ENCODE results near the gene RIBC2.
"Not testable (repeated sequence)": the region's sequence is repeated elsewhere in the genome, so short reads cannot be mapped to it uniquely, and the experiment has no call there.

The RIBC2 gene

DNA sequence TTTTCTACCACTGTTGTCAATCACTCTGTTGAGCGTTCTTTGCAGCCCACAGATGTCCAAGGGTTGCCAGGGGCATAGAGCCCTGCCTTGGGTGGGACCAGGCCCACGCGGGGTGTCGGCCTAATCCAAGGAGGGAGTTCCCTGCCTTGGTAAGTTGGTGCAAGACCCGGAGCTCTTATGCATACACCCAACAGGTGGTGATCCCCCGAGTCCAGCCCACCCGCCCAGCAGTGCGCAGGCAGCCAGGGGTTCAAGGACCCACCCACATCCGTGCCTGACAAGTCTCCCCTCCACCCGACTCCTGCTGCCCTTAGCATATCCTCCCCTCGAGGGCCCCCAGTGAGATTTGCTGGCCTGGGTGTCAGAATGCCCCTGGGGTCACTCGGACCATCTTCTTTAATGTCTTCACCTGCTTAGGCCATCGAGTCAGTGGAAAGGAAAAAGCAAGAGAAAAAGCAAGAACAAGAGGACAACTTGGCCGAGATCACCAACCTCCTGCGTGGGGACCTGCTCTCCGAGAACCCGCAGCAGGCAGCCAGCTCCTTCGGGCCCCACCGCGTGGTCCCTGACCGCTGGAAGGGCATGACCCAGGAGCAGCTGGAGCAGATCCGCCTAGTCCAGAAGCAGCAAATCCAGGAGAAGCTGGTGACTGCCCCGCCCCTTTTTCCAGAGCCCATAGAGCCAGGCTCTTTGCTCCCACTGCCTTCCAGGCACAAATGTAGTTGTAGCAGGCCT is 12.2 kb downstream of the RIBC2 start:
- no peak for DNase-seq

DNA sequence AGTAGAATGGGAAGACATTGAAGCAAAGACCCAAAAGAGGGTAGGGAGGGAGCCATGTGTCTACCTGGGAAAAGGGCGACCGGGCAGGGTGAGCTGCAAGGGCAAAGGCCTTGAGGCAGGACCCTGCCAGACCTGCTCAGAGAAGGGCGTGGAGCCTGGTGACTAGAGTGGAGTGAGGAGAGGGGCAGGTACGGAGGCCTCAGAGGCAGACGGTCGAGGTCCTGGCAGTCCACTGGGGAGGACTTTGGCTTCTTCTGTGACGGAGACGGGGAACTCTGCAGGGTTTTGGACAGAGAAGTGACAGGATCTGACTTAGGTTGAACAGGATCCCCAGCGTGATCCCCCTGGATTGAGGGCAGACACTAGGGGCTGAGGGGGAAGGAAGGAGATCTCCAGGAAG is 12.9 kb downstream of the RIBC2 start:
- no peak for DNase-seq

DNA sequence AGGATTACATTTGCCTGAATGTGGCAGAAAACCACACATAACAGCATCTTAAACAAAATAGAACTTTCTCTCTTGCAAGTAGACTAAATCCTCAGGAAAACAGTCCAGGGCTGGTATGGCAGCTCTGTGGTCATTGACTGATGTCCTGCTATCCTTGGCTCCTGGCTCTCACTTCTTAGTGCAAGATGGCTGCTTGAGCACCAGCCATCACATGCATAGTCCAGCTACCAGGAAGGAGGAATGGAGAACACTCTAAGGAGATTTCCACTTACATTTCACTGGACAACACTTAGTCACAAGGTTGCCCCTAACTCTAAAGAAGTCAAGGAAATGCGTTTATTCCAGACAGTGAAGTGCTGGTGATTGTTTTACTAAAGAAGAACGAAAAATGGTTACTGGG is 13.6 kb downstream of the RIBC2 start:
- DNase-seq: no peak

- no peak for DNase-seq
Measured at GRCh38 chr22:45428391-45429385, 15.2 kb downstream of the RIBC2 start.

DNA sequence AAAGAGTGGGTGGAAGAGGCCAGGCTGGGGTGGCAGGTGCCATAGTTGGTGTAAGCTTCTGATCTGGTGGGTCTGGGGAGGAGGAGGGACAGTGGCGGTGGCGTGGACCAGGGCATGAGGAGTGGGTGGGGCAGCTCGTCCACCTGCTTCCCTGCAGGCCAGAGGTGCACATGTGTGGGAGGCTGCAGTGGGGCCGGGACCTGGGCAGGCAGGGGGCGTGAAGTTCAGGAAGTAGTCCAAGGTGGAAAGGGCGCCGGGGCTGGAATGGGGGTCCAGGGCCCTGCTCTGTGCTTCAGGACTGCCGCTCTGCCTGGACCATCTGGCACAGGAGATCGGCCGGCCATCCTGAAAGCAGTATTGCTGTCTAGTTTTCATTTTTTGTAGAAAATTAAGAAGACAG is 15.9 kb downstream of the RIBC2 start:
- no peak for DNase-seq

DNA sequence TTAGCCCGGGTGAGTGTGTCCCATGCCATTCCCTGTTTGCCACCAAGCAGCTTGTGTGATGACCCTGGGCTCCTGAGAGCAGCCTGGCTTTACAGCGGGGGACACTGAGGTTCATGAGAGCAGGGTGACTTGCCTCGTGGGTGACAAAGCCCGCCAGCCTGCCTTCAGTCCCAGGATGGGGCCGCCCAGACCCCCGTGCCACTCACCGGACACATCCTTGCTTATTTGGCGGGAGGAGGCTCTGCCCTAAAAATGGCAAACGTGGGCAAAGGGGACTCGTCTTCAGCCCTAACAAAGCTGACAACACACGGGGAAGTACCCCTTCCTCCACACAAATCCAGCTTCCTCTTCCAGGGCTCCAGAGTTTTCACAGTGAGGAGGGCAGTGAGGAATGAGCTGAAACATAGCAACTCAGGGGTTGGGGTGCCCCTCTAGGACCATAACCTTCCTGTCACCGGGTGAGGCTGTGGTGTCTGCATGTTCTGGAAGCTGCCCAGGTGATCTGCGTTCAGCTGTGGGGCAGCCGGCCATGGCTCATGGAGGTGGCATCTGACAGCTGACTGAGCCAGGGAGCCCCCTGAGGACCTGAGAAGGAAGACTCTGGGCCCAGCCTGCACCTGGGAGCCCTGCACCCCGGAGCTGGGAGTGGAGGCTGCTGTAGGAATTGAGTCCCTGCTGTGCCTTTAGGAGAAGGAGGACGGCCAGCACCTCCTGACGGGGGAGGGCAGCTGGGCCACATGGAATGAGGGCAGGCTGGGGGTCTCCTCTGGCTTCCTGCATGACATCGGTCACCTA is 16.7 kb downstream of the RIBC2 start:
- no peak for DNase-seq

GRCh38 chr22:45430871-45431270 is 17.4 kb downstream of the RIBC2 start:
- no peak for DNase-seq

DNA sequence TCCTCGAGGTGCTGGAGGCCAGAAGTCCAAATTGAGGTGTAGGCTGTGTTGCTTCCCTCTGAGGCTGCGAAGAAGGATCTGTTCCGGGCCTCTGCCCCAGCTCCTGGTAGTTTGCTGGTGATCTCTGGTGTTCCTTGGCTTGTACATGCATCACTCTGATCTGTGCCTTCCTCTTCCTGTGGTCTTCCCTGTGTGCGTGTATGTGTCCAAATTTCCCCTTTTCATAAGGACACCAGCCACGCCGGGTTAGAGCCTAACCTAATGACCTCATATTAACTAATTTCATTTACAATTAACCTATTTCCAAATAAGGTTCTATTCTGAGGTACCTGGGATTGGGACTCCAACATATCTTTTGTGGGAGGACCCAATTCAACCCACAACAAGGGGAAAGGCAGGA is 21.5 kb downstream of the RIBC2 start:
- DNase-seq: no peak

GRCh38 chr22:45435544-45436139 is 22.1 kb downstream of the RIBC2 start:
- peak; percentile 46 for DNase-seq

DNA sequence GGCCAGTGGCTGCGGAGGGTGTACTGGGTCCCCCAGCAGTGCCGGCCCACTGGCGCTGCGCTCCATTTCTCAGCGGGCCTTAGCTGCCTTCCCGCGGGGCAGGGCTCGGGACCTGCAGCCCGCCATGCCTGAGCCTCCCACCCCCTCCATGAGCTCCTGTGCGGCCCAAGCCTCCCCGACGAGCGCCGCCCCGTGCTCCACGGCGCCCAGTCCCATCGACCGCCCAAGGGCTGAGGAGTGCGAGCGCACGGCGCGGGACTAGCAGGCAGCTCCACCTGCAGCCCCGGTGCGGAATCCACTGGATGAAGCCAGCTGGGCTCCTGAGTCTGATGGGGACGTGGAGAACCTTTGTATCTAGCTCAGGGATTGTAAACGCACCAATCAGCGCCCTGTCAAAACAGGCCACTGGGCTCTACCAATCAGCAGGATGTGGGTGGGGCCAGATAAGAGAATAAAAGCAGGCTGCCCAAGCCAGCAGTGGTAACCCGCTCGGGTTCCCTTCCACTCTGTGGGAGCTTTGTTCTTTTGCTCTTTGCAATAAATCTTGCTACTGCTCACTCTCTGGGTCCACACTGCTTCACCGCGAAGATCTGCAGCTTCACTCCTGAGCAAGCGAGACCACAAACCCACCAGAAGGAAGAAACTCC is 23.5 kb downstream of the RIBC2 start:
- not testable (repeated sequence) for DNase-seq

DNA sequence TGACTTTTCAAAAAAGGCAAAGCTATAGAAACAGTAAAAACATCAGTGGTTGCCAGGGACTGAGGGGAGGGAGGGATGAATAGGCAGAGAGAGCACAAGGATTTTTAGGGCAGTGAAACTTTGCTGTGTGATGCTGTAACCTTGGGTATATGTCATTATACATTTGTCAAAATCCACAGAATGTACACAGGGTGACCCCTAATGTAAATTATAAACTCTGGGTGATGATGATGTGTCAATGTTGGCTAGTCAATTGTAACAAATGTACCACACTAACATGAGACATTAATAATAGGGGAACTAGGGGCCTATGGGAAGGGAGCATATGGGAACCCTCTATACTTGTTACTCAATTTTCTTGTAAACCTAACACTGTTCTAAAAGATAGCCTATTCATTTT is 24.8 kb downstream of the RIBC2 start:
- DNase-seq: no peak

DNA sequence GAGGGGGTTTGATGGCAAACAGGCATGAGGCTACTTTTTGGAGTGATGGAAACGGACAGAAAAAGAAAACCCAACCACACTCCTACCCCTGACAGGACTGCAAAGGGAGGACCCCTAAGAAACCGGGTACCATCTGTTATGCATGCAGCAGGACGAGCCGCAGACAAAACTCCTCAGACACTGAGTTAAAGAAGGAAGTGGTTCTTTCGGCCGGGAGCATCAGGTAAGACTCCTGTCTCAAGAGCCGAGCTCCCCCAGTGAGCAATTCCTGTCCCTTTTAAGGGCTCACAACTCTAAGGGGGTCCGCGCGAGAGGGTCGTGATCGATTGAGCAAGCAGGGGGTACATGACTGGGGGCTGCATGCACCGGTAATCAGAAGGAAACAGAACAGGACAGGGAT is 27.2 kb downstream of the RIBC2 start:
- DNase-seq: not testable (repeated sequence)

- DNase-seq: peak; percentile 41
Measured at GRCh38 chr22:45441138-45441537, 27.6 kb downstream of the RIBC2 start.

GRCh38 chr22:45442116-45442515 is 28.6 kb downstream of the RIBC2 start:
- DNase-seq: no peak

DNA sequence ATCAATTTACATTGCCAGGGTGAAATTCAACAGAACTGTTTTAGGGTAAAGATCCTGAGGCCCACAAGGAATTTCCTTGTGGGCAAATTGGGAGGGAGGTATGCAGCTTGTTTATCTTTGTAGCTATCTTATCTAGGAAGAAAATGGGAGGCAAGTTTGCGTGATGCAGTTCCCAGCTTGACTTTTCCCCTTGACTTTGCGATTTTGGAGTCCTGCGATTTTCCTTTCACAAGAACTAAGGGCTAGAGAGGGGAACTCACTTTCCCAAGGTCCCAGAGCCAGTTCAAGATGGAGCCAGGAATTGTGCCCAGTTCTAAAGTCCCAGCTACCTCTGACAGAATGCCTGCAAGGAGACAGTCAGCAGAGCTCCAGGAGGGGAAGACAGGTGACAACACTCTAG is 30.7 kb downstream of the RIBC2 start:
- DNase-seq: no peak

GRCh38 chr22:45445031-45445710 is 31.7 kb downstream of the RIBC2 start:
- no peak for DNase-seq

GRCh38 chr22:45446216-45446615 is 32.7 kb downstream of the RIBC2 start:
- no peak for DNase-seq

GRCh38 chr22:45447596-45447995 is 34.1 kb downstream of the RIBC2 start:
- not testable (repeated sequence) for DNase-seq

GRCh38 chr22:45448431-45448830 is 34.9 kb downstream of the RIBC2 start:
- no peak for DNase-seq

DNA sequence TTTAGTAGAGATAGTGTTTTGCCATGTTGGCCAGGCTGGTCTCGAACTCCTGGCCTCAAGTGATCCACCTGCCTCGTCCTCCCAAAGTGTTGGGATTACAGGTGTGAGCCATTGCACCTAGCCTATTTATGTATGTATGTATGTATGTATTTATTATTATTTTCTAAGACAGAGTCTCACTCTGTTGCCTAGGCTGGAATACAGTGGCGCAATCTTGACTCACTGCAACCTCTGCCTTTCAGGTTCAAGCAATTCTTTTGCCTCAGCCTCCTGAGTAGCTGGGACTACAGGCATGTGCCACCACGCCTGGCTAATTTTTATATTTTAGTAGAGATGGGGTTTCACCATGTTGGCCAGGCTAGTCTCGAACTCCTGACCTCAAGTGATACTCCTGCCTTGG is 35.9 kb downstream of the RIBC2 start:
- DNase-seq: not testable (repeated sequence)

- no peak for DNase-seq
Measured at GRCh38 chr22:45450101-45450785, 36.8 kb downstream of the RIBC2 start.

Measured in NCI-H524 treated with DMSO at 0.1 percent for 48 hours (cell line).